KOPT-K1 (cell line): ENCODE measurements around the gene MBD4.
"Not testable (repeated sequence)": the region's sequence is repeated elsewhere in the genome, so short reads cannot be mapped to it uniquely, and the experiment has no call there.

ENCODE experiments used
- H3K27ac ChIP-seq: fragments of 200-600 bp; sonication (generic); 2 replicates; pipeline ENCODE4 v1.5.1; 2016; ENCODE audit warnings: antibody characterized with exemption, mild to moderate bottlenecking, low read depth, low read length; ENCODE audit not compliant: poor library complexity, severe bottlenecking
- H3K36me3 ChIP-seq: fragments of 200-600 bp; sonication (generic); 2 replicates; pipeline ENCODE4 v1.5.1; 2017; ENCODE audit warnings: antibody characterized with exemption, mild to moderate bottlenecking, low read length, moderate library complexity; ENCODE audit not compliant: insufficient read depth
- H3K9me3 ChIP-seq: fragments of 200-600 bp; sonication (generic); 2 replicates; pipeline ENCODE4 v1.5.1; 2017; ENCODE audit warnings: antibody characterized with exemption, low read length, mild to moderate bottlenecking; ENCODE audit not compliant: insufficient read depth, poor library complexity, severe bottlenecking

Gene MBD4

GRCh38 chr3:129393760-129394564 is 45.8 kb downstream of the MBD4 start:
- H3K27ac ChIP-seq, H3K9me3 ChIP-seq: not testable (repeated sequence)
- peaks cover 83% of the 10 kb centered on the region for H3K36me3 ChIP-seq

DNA sequence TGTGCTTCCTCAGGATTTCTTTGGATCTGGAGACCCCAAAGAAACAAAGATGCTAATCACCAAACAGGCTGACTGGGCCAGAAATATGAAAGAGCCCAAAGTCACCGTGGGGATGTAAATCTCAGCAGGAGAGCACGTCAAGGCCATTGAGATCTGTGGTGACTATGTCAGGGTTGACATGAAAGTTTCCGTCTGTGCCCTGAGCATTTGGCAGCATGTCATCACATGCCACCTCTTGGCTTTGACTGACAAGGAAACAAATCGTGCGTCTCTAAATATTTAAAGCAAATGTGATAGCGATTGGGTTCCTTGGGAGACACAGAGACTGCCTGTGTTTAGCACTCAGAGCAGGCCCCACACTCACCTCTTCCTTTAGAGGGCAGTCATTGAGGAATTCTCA is 46.5 kb downstream of the MBD4 start:
- Histone ChIP-seq H3K36me3 (peaks cover 90% of the 10 kb centered on the region), H3K9me3 (no peaks in the 10 kb centered on the region), H3K27ac (no peak overlapping the region)

GRCh38 chr3:129392106-129392887 is 47.5 kb downstream of the MBD4 start:
- peaks cover 99% of the 10 kb centered on the region for H3K36me3 ChIP-seq
- not testable (repeated sequence) for H3K9me3 ChIP-seq, H3K27ac ChIP-seq

DNA sequence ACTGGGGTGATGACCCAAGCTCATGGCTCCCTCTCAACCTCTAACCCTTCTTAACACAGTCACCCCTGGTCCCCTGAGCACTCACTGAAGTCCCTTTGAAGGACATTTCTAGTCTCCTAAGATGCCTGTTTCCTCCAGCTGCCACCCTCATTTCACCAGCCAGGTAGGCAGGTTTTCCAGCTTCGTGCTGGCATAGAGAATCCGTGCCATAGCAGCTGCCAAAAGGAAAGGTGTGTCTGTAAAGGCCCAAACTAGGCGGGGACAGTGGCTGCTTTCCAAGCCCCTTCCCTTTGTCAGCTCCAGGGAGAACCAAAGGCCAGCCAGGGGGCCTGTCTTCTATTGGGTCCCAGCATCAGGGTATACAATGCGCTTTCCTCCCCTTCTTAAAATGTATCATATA is 48.2 kb downstream of the MBD4 start:
- not testable (repeated sequence) for H3K9me3 ChIP-seq, H3K27ac ChIP-seq
- peaks cover 99% of the 10 kb centered on the region for H3K36me3 ChIP-seq

DNA sequence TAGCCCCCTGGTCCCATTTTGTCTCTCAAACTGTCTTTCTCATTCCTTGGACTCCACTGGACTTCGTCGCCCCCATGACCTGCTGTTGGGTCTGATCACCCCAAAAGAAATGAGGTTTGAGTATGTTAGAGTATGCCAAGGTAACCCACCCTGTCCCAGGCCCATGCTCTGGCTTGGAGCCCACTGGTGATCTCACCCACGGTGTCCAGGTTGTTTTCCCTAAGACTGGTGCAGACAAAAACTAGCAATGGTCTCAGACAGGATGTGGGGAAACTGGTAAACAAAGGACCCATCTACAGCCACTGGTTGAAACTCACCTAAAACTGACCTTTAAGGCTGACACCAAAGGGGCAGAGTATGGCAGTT is 50.2 kb downstream of the MBD4 start:
- no peak overlapping the region for H3K27ac ChIP-seq
- peaks cover 89% of the 10 kb centered on the region for H3K36me3 ChIP-seq
- H3K9me3 ChIP-seq, result no peaks in the 10 kb centered on the region

GRCh38 chr3:129388791-129389571 is 50.8 kb downstream of the MBD4 start:
- peaks cover 83% of the 10 kb centered on the region for H3K36me3 ChIP-seq
- not testable (repeated sequence) for H3K27ac ChIP-seq, H3K9me3 ChIP-seq

GRCh38 chr3:129387487-129387886 is 52.3 kb downstream of the MBD4 start:
- Histone ChIP-seq H3K36me3 (peaks cover 68% of the 10 kb centered on the region), H3K9me3 (no peaks in the 10 kb centered on the region), H3K27ac (no peak overlapping the region)

DNA sequence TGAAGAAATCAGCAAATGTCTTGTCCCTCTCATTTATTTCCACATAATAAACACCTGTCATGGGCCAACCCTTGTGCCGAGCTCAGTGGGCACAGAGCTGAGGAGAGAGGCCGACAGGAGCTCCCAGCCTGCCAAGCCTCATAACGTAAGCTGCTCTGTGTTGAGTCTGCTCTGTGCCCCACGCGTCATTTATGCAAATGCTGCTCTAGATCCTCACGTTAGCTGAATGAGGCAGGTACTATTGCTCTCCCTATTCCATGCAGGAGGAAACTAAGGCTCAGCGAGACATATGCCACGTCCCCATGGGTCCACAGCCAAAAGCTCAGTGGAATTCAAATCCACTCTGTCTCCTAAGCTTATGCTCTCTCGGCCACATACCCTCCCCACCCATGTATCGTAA is 52.8 kb downstream of the MBD4 start:
- H3K36me3 ChIP-seq, result peaks cover 63% of the 10 kb centered on the region

GRCh38 chr3:129385507-129385906 is 54.2 kb downstream of the MBD4 start:
- not testable (repeated sequence) for H3K27ac ChIP-seq, H3K9me3 ChIP-seq
- H3K36me3 ChIP-seq, result peaks cover 49% of the 10 kb centered on the region

More for the DNA sequence above, 52.8 kb downstream of the MBD4 start:
- Histone ChIP-seq H3K9me3 (no peaks in the 10 kb centered on the region), H3K27ac (no peak overlapping the region)

DNA sequence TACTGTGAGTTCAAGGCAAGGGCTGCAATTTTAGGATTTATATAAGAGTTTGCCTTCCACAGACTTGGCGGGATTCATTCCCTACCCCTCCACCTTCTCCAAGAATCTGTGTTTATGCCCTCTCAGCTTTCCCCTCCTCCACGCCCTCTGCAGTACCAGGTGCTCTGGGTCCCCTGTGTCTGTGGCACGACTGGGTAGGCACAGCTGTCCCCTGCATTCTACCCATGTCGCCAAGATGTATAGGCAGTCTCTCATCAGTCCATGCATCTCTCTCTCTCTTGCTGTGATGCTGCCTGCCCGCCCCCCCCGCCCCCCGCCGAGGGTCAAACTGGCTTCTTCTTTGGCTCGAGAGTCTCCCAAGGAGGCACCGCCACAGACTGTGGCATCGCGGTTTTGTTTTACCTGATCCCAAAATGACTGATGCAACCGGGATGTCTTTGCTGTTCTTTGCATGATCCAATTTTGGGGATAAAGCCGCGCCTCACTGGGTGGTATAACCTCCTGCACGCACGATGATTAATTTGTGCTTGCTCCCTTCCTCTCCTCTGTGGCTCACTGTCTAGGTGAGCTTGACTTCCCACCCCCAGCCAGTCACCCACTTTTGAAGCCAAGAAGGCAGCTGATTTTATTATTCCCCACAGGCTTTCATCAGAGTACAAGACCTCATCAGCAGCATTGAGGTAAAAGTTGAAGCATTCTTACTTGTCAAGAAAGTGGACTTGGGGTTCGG is 55.0 kb downstream of the MBD4 start:
- Histone ChIP-seq H3K27ac (no peak overlapping the region), H3K36me3 (peaks cover 42% of the 10 kb centered on the region), H3K9me3 (no peaks in the 10 kb centered on the region)

DNA sequence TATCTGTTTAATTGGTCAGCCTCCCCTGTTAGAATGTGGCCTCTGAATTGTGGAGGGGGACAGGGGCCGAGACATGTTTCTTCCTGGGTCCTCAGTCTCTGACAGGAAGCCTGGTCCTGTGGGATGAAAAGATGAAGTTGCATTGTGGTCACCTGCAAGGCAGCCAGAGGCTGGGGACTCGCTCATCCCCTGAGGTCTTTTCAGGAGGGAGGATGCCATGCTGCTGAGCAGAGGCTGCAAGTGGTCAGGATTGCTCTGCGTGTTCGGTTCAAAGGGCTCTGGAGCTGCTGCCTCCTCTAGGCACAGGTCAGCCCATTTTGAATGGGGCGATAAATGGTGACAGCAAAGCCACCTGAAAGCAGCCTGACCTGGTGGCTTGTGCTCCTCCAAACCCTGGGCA is 55.6 kb downstream of the MBD4 start:
- not testable (repeated sequence) for H3K9me3 ChIP-seq, H3K27ac ChIP-seq
- H3K36me3 ChIP-seq, result peaks cover 35% of the 10 kb centered on the region

DNA sequence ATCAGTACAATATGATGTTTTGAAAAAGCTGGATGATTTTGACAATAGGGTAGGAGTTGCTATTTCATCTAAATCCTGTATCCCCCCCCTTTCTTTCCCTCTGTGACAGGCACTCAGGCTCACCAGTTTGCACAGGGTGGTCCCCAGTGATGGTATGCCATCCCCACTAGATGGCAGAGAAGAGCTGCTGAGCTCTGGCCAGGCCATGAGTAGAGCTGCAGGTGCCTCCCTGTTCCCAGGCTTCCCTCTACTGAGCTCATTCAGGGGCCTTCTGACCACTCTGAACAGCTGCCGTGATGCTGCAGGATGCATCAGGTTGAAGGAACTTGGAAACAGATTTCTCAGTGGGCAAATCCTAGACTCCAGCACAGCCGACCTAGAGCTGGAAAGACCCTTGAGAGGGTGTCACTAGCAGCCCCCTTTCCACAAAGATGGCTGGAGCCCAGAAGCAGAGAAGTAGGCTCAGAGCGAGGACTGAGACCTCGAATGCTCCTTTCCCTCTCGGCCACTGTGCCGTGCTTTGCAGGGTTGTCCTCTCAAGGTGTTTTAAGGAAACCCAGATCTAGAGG is 56.4 kb downstream of the MBD4 start:
- Histone ChIP-seq H3K27ac (no peak overlapping the region), H3K9me3 (peaks cover 11% of the 10 kb centered on the region), H3K36me3 (peaks cover 28% of the 10 kb centered on the region)

- Histone ChIP-seq H3K36me3 (peaks cover 18% of the 10 kb centered on the region), H3K9me3 (peaks cover 22% of the 10 kb centered on the region)
Measured at GRCh38 chr3:129382366-129382765, 57.4 kb downstream of the MBD4 start.

More at GRCh38 chr3:129382366-129382765, 57.4 kb downstream of the MBD4 start:
- no peak overlapping the region for H3K27ac ChIP-seq
